Gastroesophageal sphincter (tissue), 4 donors: ENCODE results near the gene CDAN1. TPM values are rescaled to one million over a fixed set of nuclear protein-coding genes. Genes with fewer than 3 reads are reported as not detected.

Experiments
- ATAC-seq: fragments of 150-250 bp; one replicate; pipeline ENCODE4 v1.9.1; 2016; ENCODE audit warnings: mild to moderate bottlenecking, moderate library complexity
- H3K27ac ChIP-seq, 4 donors: fragments of 200-600 bp; sonication (generic) in 3 of 4; 1 replicate in 3 of 4; 2 replicates in 1 of 4; pipeline ENCODE4 v1.5.1; 2016 to 2019
- H3K27me3 ChIP-seq: fragments of 200-600 bp; sonication (generic); one replicate; pipeline ENCODE4 v1.5.1; 2019
- H3K36me3 ChIP-seq, 2 donors: fragments of 200-600 bp; sonication (generic); one replicate each; pipeline ENCODE4 v1.5.1; 2019; ENCODE audit warnings: control low read depth in 1 of 2
- H3K4me1 ChIP-seq, 3 donors: fragments of 200-600 bp; sonication (generic); 1 replicate in 2 of 3; 2 replicates in 1 of 3; pipeline ENCODE4 v1.5.1; 2016 to 2019; ENCODE audit warnings: control low read depth in 2 of 3
- H3K4me3 ChIP-seq, 2 donors: fragments of 200-600 bp; sonication (generic); one replicate each; pipeline ENCODE4 v1.5.1; 2019; ENCODE audit warnings: mild to moderate bottlenecking in 1 of 2, moderate library complexity in 1 of 2
- H3K9me3 ChIP-seq, 3 donors: fragments of 200-600 bp; sonication (generic); one replicate each; pipeline ENCODE4 v1.5.1; 2017 to 2019; ENCODE audit warnings: control low read depth in 2 of 3
- CTCF ChIP-seq, 4 experiments: fragments of 200-600 bp in 2 of 4; fragments of 450-650 bp in 2 of 4; sonication (generic) in 1 of 4; IDR thresholded peaks; one replicate each; pipeline ENCODE4 v1.5.1; 2017 to 2019; ENCODE audit warnings: antibody characterized with exemption in 4 of 4, mild to moderate bottlenecking in 2 of 4, moderate library complexity in 2 of 4
- EP300 ChIP-seq: sonication (generic); formaldehyde crosslinking; IDR thresholded peaks from one replicate; pipeline ENCODE4 v1.6.1; 2017; ENCODE audit warnings: antibody characterized with exemption, mild to moderate bottlenecking
- POLR2A ChIP-seq, 2 donors: fragments of 450-650 bp; IDR thresholded peaks; one replicate each; pipeline ENCODE4 v1.6.1; 2017; ENCODE audit warnings: antibody characterized with exemption in 2 of 2, mild to moderate bottlenecking in 2 of 2, moderate library complexity in 1 of 2
- POLR2AphosphoS5 ChIP-seq: sonication (generic); formaldehyde crosslinking; IDR thresholded peaks from one replicate; pipeline ENCODE4 v1.6.1; 2017; ENCODE audit warnings: antibody characterized with exemption
- WGBS, 2 donors: methylation state at CpG; one replicate each; pipeline ENCODE4 v1.1.5; 2018; ENCODE audit warnings: low coverage in 1 of 2; 5-methylcytosine and 5-hydroxymethylcytosine counted together
- total RNA-seq, 4 donors: library from RNA; depleted of rRNA; stranded (reverse); fragments of >200 nt; gene quantifications; one replicate each; pipeline ENCODE4 v1.1.0, GENCODE V29; 2016

CDAN1 gene
- total RNA-seq, 4 donors from 2014 or later, result 6.5 to 15.7 (median 12.1) TPM

- Histone ChIP-seq H3K27ac (peak overlapping the region in 2 of 4 donors; percentile 0 to 38), H3K27me3 (no peaks in the 10 kb centered on the region), H3K4me1 (peaks cover 0 to 56% (median 0%) of the 10 kb centered on the region in 3 donors), H3K4me3 (no peak overlapping the region), H3K36me3 (peaks cover 0 to 100% of the 10 kb centered on the region in 2 donors), H3K9me3 (no peaks in the 10 kb centered on the region)
- WGBS, 2 donors, result no CpG with 5 or more reads among the region's 7 CpGs
- no peak for ATAC-seq
- no peak for TF ChIP-seq POLR2AphosphoS5
- TF ChIP-seq POLR2A (IDR thresholded peaks at IDR 0.05), result no peak
- TF ChIP-seq EP300, result no peak
- no peak for TF ChIP-seq CTCF (IDR thresholded peaks at IDR 0.05)
Observed at GRCh38 chr15:42729409-42729808, 7.5 kb downstream of the CDAN1 start.

GRCh38 chr15:42728972-42729371 is 8.0 kb downstream of the CDAN1 start:
- H3K36me3 ChIP-seq, result peaks cover 0 to 100% of the 10 kb centered on the region in 2 donors
- no peak for TF ChIP-seq CTCF (IDR thresholded peaks at IDR 0.05)
- TF ChIP-seq POLR2AphosphoS5, result no peak
- TF ChIP-seq POLR2A (IDR thresholded peaks at IDR 0.05), result no peak
- TF ChIP-seq EP300, result no peak
- H3K4me3 ChIP-seq, result no peak overlapping the region
- H3K27me3 ChIP-seq, result no peaks in the 10 kb centered on the region
- H3K4me1 ChIP-seq, result peaks cover 0 to 52% (median 0%) of the 10 kb centered on the region in 3 donors
- H3K9me3 ChIP-seq, result no peaks in the 10 kb centered on the region
- peak overlapping the region in 2 of 4 donors; percentile 23 to 38 for H3K27ac ChIP-seq
- 75 to 81% methylated on average over 2 to 8 of the region's 14 CpGs for WGBS, 2 donors
- ATAC-seq, result no peak

DNA sequence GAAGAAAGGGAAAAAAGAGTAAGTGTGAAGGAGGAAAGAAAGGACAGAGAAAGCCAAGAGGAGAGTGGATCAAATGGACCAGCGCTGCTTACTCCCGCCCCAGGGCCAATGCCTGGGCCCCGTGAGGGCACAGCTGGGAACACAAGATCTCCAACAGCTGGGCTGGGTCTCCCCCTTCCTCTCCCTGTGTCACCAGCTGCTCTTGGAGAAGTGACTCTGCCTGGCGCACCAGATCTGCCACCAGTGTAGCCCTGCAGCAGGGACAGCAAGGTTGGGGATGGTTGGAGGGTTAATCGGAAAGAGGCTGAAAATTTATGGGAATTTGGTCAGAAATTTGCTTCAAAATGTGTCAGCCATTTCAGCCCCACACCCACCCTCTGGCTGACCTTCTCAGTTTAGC is 8.4 kb downstream of the CDAN1 start:
- ATAC-seq, result no peak
- Histone ChIP-seq H3K27ac (peak overlapping the region in 2 of 4 donors; percentile 23 to 38), H3K36me3 (peaks cover 0 to 100% of the 10 kb centered on the region in 2 donors), H3K9me3 (no peaks in the 10 kb centered on the region), H3K27me3 (no peaks in the 10 kb centered on the region), H3K4me3 (no peak overlapping the region), H3K4me1 (peaks cover 0 to 48% (median 0%) of the 10 kb centered on the region in 3 donors)
- WGBS, 2 donors, result 92% methylated on average over 2 of the region's 5 CpGs; no CpG with 5 or more reads in 1 of the 2 donors
- TF ChIP-seq POLR2A (IDR thresholded peaks at IDR 0.05), result no peak
- TF ChIP-seq CTCF (IDR thresholded peaks at IDR 0.05), result no peak
- no peak for TF ChIP-seq POLR2AphosphoS5
- no peak for TF ChIP-seq EP300

DNA sequence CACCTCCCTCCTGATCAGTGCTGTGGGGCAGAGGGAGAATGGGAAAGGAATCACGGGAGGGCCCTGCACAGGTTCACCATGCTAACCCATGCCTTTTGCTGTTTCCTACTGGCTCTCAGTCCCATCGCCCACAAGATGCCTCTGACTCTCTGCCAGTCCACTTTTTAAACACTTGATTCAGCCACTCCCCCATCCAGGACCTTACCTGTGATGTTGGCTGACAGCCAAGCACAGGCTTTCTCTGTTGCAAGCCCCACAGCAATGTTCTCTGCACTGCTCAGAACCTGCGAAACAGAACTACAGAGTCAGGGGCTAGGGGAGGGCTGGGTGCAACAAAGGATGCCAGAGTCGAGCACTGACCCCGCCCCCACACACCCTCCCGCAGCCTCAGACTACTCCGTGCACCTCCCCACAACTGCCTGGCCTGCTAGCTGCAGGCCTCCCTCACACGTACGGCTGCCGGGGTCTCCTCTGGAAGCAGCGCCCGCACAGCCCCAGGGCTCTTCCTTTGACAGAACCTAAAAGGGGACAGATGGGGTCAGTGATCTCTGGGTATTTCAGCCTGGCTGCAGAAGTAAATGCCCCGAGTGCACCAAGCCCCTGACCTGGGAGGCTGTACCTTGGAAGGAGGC is 9.1 kb downstream of the CDAN1 start:
- no peak for ATAC-seq
- TF ChIP-seq CTCF (IDR thresholded peaks at IDR 0.05), result no peak
- TF ChIP-seq POLR2A (IDR thresholded peaks at IDR 0.05), result no peak
- H3K27ac ChIP-seq, result peak overlapping the region in 3 of 4 donors; percentile 29 to 48 (median 40)
- peaks cover 0 to 47% (median 0%) of the 10 kb centered on the region in 3 donors for H3K4me1 ChIP-seq
- 20 to 60% methylated on average over 1 to 2 of the region's 13 CpGs for WGBS, 2 donors
- no peak overlapping the region for H3K4me3 ChIP-seq
- H3K27me3 ChIP-seq, result no peaks in the 10 kb centered on the region
- H3K36me3 ChIP-seq, result peaks cover 0 to 100% of the 10 kb centered on the region in 2 donors
- no peaks in the 10 kb centered on the region for H3K9me3 ChIP-seq

GRCh38 chr15:42726114-42726513 is 10.8 kb downstream of the CDAN1 start:
- H3K27me3 ChIP-seq, result no peaks in the 10 kb centered on the region
- H3K36me3 ChIP-seq, result peaks cover 0 to 100% of the 10 kb centered on the region in 2 donors
- ATAC-seq, result no peak
- 80 to 100% methylated on average over 1 of the region's 11 CpGs for WGBS, 2 donors
- peaks cover 0 to 55% (median 0%) of the 10 kb centered on the region in 3 donors for H3K4me1 ChIP-seq
- no peak for TF ChIP-seq POLR2AphosphoS5
- no peak for TF ChIP-seq CTCF (IDR thresholded peaks at IDR 0.05)
- no peak for TF ChIP-seq EP300
- no peak overlapping the region for H3K4me3 ChIP-seq
- peak overlapping the region in 1 of 4 donors; percentile 48 for H3K27ac ChIP-seq
- H3K9me3 ChIP-seq, result no peaks in the 10 kb centered on the region
